GM12878 (cell line): ENCODE results near the gene ARHGAP20. TPM values are rescaled to one million over a fixed set of nuclear protein-coding genes. Genes with fewer than 3 reads are reported as not detected.

Source experiments
- ATAC-seq: fragments of 200-7000 bp; cut with Tn5 transposase; 3 replicates; pipeline ENCODE4 v1.9.1; 2020; ENCODE audit warnings: mild to moderate bottlenecking, moderate library complexity
- BruUV-seq: library from RNA; stranded (reverse); fragments of 400-500 nt; replicated peaks from 2 replicates; lab custom pipeline; 2021; lab: Mats Ljungman, UMichigan
- CTCF ChIA-PET: fragments of 300-600 bp; sonication (Branson Sonifier 250); formaldehyde crosslinking; extraction: SDS; loops from one replicate; lab custom pipeline; 2021; ENCODE audit warnings: inconsistent platforms; lab: Yijun Ruan, JAX
- POLR2A ChIA-PET: fragments of 350-600 bp; formaldehyde crosslinking; extraction: SDS; loops from one replicate; lab custom pipeline; 2021; ENCODE audit warnings: inconsistent platforms; lab: Charles Lee
- RAD21 ChIA-PET: fragments of 300-600 bp; sonication (Branson Sonifier 250); formaldehyde crosslinking; loops from one replicate; lab custom pipeline; 2023; ENCODE audit warnings: antibody characterized with exemption; ENCODE audit not compliant: unreplicated experiment; lab: Charles Lee
- SMC1A ChIA-PET: fragments of 300-600 bp; sonication (Branson Sonifier 250); formaldehyde crosslinking; loops from one replicate; lab custom pipeline; 2023; ENCODE audit not compliant: unreplicated experiment, uncharacterized antibody; lab: Charles Lee
- DNase-seq: peaks from one replicate; pipeline ENCODE4 v3.0.0-alpha.2; 2011; ENCODE audit warnings: low read depth, low spot score
- FAIRE-seq: peaks from 3 replicates; lab custom pipeline; 2011; peaks lifted over from hg19 to GRCh38; lab: Jason Lieb, UNC
- H2AFZ ChIP-seq: 2 replicates; pipeline ENCODE4 v1.6.0; 2011; ENCODE audit warnings: low read depth, low read length, control low read depth; ENCODE audit not compliant: control insufficient read depth
- H3K27ac ChIP-seq: 2 replicates; pipeline ENCODE4 v1.5.1; 2011; ENCODE audit warnings: control low read depth; ENCODE audit not compliant: control insufficient read depth, insufficient read depth
- H3K27me3 ChIP-seq, 2 experiments: replicated peaks in 1 of 2; 2 replicates each; pipeline versions ENCODE4 v1.6.0 to v1.6.1; 2011; ENCODE audit warnings: low read length in 1 of 2; ENCODE audit not compliant: control insufficient read depth in 2 of 2, insufficient read depth in 2 of 2
- H3K36me3 ChIP-seq, 2 experiments: 2 replicates each; pipeline ENCODE4 v1.5.1; 2011; ENCODE audit warnings: low read length in 1 of 2; ENCODE audit not compliant: control insufficient read depth in 2 of 2, insufficient read depth in 2 of 2
- H3K4me1 ChIP-seq: 2 replicates; pipeline ENCODE4 v1.6.1; 2011; ENCODE audit warnings: mild to moderate bottlenecking, low read length, moderate library complexity, mixed read lengths; ENCODE audit not compliant: control insufficient read depth, insufficient read depth
- H3K4me2 ChIP-seq: 2 replicates; pipeline ENCODE4 v1.6.0; 2011; ENCODE audit warnings: control low read depth; ENCODE audit not compliant: control insufficient read depth, insufficient read depth
- H3K4me3 ChIP-seq: fragments of 200-600 bp; sonication (generic); 2 replicates; pipeline ENCODE4 v1.5.1; 2016
- H3K79me2 ChIP-seq: 2 replicates; pipeline ENCODE4 v1.6.0; 2011; ENCODE audit warnings: low read length; ENCODE audit not compliant: control insufficient read depth, insufficient read depth
- H3K9ac ChIP-seq: 2 replicates; pipeline ENCODE4 v1.8.0; 2011; ENCODE audit warnings: low read length, control low read depth, mixed read lengths; ENCODE audit not compliant: control insufficient read depth, insufficient read depth
- H3K9me3 ChIP-seq: replicated peaks from 3 replicates; pipeline ENCODE4 v1.5.1; 2011; ENCODE audit warnings: mild to moderate bottlenecking, low read length; ENCODE audit not compliant: control insufficient read depth, insufficient read depth
- H4K20me1 ChIP-seq: 2 replicates; pipeline ENCODE4 v1.6.0; 2011; ENCODE audit not compliant: control insufficient read depth, insufficient read depth
- CBX5 ChIP-seq: sonication (generic); IDR thresholded peaks from 2 replicates; pipeline ENCODE4 v1.6.1; 2016; ENCODE audit warnings: low read depth, moderate library complexity, mild to moderate bottlenecking, inconsistent platforms
- CREB1 ChIP-seq: IDR thresholded peaks from 2 replicates; pipeline ENCODE4 v1.6.1; 2012; ENCODE audit warnings: low read depth, mild to moderate bottlenecking, inconsistent platforms
- EED ChIP-seq: sonication (generic); IDR thresholded peaks from 2 replicates; pipeline ENCODE4 v1.6.1; 2016; ENCODE audit warnings: antibody characterized with exemption, low read depth
- MAX ChIP-seq: IDR thresholded peaks from 2 replicates; pipeline ENCODE4 v1.6.1; 2012; ENCODE audit warnings: low read depth, low read length, improper control_type of control experiment
- MXI1 ChIP-seq: fragments of 150-350 bp; IDR thresholded peaks from 2 replicates; pipeline ENCODE4 v1.6.1; 2011; ENCODE audit warnings: low read depth, mild to moderate bottlenecking, inconsistent platforms, low read length, improper control_type of control experiment
- NFYA ChIP-seq: IDR thresholded peaks from 2 replicates; pipeline ENCODE4 v1.6.1; 2011; ENCODE audit warnings: low read depth, mild to moderate bottlenecking, low read length, improper control_type of control experiment, borderline replicate concordance
- NFYB ChIP-seq: IDR thresholded peaks from 2 replicates; pipeline ENCODE4 v1.6.1; 2011; ENCODE audit warnings: low read depth, mild to moderate bottlenecking, low read length, improper control_type of control experiment, moderate library complexity; ENCODE audit not compliant: insufficient read depth
- PAX8 ChIP-seq: fragments of 450-650 bp; IDR thresholded peaks from 2 replicates; pipeline ENCODE4 v1.6.1; 2017; ENCODE audit warnings: mild to moderate bottlenecking, moderate library complexity
- SIX5 ChIP-seq: IDR thresholded peaks from 2 replicates; pipeline ENCODE4 v1.6.1; 2011; ENCODE audit warnings: mild to moderate bottlenecking, low read depth, low read length, moderate library complexity; ENCODE audit not compliant: severe bottlenecking
- SREBF1 ChIP-seq: IDR thresholded peaks from 2 replicates; pipeline ENCODE4 v1.6.1; 2012; ENCODE audit warnings: mild to moderate bottlenecking, low read length
- USF1 ChIP-seq: IDR thresholded peaks from 2 replicates; pipeline ENCODE4 v1.6.1; 2011; ENCODE audit warnings: borderline replicate concordance, low read depth, mild to moderate bottlenecking, moderate library complexity, mixed read lengths, low read length; ENCODE audit not compliant: insufficient read depth; ENCODE audit errors: extremely low read length
- ZNF592 ChIP-seq: fragments of 450-650 bp; IDR thresholded peaks from 2 replicates; pipeline ENCODE4 v1.6.1; 2017; ENCODE audit warnings: mild to moderate bottlenecking, moderate library complexity
- WGBS: methylation state at CpG from one replicate; pipeline ENCODE4 v1.1.6; 2016; ENCODE audit warnings: low lambda C conversion rate; ENCODE audit not compliant: insufficient replicate concordance, insufficient coverage; ENCODE audit errors: missing lambda C conversion rate; 5-methylcytosine and 5-hydroxymethylcytosine counted together
- in situ Hi-C: fragments of 300-500 bp; cut with MboI; formaldehyde crosslinking; loops from 9 replicates; pipeline ENCODE4 v1.14.3; 2018; ENCODE audit warnings: mixed read lengths
- intact Hi-C: fragments of 100-400 bp; cut with micrococcal nuclease; formaldehyde crosslinking; loops from one replicate; pipeline ENCODE4 v1.14.2; 2022; ENCODE audit not compliant: unreplicated experiment
- polyA plus RNA-seq, 11 experiments: library from polyadenylated mRNA; depleted of rRNA in 4 of 11; unstranded in 6 of 11; stranded (reverse) in 5 of 11; fragments of >200 nt; fragmentation: Nextera tagmentation in 4 of 11; fragmentation: Illumina TruSeq in 1 of 11; extraction: Ambion mirVana in 4 of 11; extraction: Trizol in 1 of 11; gene quantifications; 1 replicate in 1 of 11; 2 replicates in 10 of 11; pipeline versions ENCODE4 v1.2.1 to v1.2.3, GENCODE V29; 2011 to 2016; ENCODE audit warnings: inconsistent platforms in 2 of 11, missing spikeins in 2 of 11, low read depth in 1 of 11
- total RNA-seq, 4 experiments: library from RNA; depleted of rRNA in 3 of 4; stranded (reverse); fragments of >200 nt in 3 of 4; fragmentation: Illumina TruSeq in 1 of 4; extraction: Trizol in 1 of 4; gene quantifications; 2 replicates each; pipeline versions ENCODE4 v1.2.1 to v1.2.3, GENCODE V29; 2013 to 2021
- TF ChIP-seq, protein P1 (sequence below): fragments of 450-650 bp; IDR thresholded peaks from 2 replicates; pipeline ENCODE4 v1.6.1; 2014; ENCODE audit warnings: mild to moderate bottlenecking

The ARHGAP20 gene
- total and polyA plus RNA-seq, 10 of the 15 experiments (the other 5 are each of a cell fraction or from before 2014, with no cell fraction given): 0.01 TPM; not detected in 9

- ChIA-PET RAD21 (no interaction called here), POLR2A (no interaction called here), CTCF (no interaction called here), SMC1A (interaction anchor here (0.6 kb wide), 1 partner anchor 163 kb away, joined by 3 read pairs; no protein-coding TSS in a partner anchor)
- Histone ChIP-seq H3K4me2 (no peak overlapping the region), H4K20me1 (no peaks in the 10 kb centered on the region), H3K4me3 (no peak overlapping the region), H3K9me3 (no peaks in the 10 kb centered on the region), H2AFZ (no peak overlapping the region), H3K79me2 (no peaks in the 10 kb centered on the region), H3K27me3 (no peaks in the 10 kb centered on the region), H3K27ac (no peak overlapping the region), H3K9ac (no peak overlapping the region), H3K4me1 (no peaks in the 10 kb centered on the region), H3K36me3 (no peaks in the 10 kb centered on the region)
- no TSS peak for BruUV-seq
- intact Hi-C loops: no loop called here
- DNase-seq (no peak), FAIRE-seq (no peak), ATAC-seq (no peak)
- TF ChIP-seq SREBF1 (no peak), MAX (no peak), EED (no peak), NFYB (no peak), PAX8 (no peak), USF1 (no peak), MXI1 (no peak), CREB1 (no peak), ZNF592 (no peak), CBX5 (no peak), SIX5 (no peak), NFYA (no peak)
- TF ChIP-seq, protein P1, sequence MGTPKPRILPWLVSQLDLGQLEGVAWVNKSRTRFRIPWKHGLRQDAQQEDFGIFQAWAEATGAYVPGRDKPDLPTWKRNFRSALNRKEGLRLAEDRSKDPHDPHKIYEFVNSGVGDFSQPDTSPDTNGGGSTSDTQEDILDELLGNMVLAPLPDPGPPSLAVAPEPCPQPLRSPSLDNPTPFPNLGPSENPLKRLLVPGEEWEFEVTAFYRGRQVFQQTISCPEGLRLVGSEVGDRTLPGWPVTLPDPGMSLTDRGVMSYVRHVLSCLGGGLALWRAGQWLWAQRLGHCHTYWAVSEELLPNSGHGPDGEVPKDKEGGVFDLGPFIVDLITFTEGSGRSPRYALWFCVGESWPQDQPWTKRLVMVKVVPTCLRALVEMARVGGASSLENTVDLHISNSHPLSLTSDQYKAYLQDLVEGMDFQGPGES: no peak
- 40% methylated on average over 16 of the region's 16 CpGs for WGBS
- in situ Hi-C loops: no loop called here
Measured at GRCh38 chr11:110565357-110566336, 146.6 kb downstream of the ARHGAP20 start.
